Measurements from ENCODE around the gene CNDP2.

The CNDP2 gene

GRCh38 chr18:74541703-74542555 lies 45.8 kb downstream of the CNDP2 start:
- H3K4me3 ChIP-seq (ENCODE audit: low read length) = no peak overlapping the region
- H3K4me2 ChIP-seq (ENCODE audit: low read length) = no peak overlapping the region
- no peaks in the 10 kb centered on the region for H3F3A ChIP-seq (ENCODE audit: control insufficient read depth, insufficient read depth)

GRCh38 chr18:74544898-74545297 lies 48.7 kb downstream of the CNDP2 start:
- no peaks in the 10 kb centered on the region for H3F3A ChIP-seq (ENCODE audit: control insufficient read depth, insufficient read depth)
- no peaks in the 10 kb centered on the region for H4K20me1 ChIP-seq (ENCODE audit: control insufficient read depth, insufficient read depth, low read depth, low read length)

More at GRCh38 chr18:74541703-74542555, 45.8 kb downstream of the CNDP2 start:
- TF ChIP-seq CTCF (IDR thresholded peaks at IDR 0.05; ENCODE audit: low read depth, low read length, poor library complexity, severe bottlenecking) = no peak
- TF ChIP-seq EZH2phosphoT487 (IDR thresholded peaks at IDR 0.05; ENCODE audit: borderline replicate concordance, low read length) = no peak
- Histone ChIP-seq H3K9me2 (replicated peaks; ENCODE audit: control insufficient read depth, low read length) (no peaks in the 10 kb centered on the region), H3K79me2 (ENCODE audit: control insufficient read depth, low read length) (no peaks in the 10 kb centered on the region), H3K27ac (ENCODE audit: low read depth, low read length) (no peak overlapping the region), H3K27me3 (ENCODE audit: control insufficient read depth, low read length) (no peaks in the 10 kb centered on the region), H3K9me3 (ENCODE audit: control insufficient read depth, insufficient read depth, low read length) (no peaks in the 10 kb centered on the region), H3K36me3 (ENCODE audit: control insufficient read depth, low read length) (no peaks in the 10 kb centered on the region), H3K4me1 (ENCODE audit: control insufficient read depth, low read length) (no peaks in the 10 kb centered on the region), H4K20me1 (ENCODE audit: control insufficient read depth, insufficient read depth, low read depth, low read length) (no peaks in the 10 kb centered on the region)

GRCh38 chr18:74546007-74546406 lies 49.8 kb downstream of the CNDP2 start:
- no peak overlapping the region for H3K4me3 ChIP-seq (ENCODE audit: low read length)
- no peaks in the 10 kb centered on the region for H3F3A ChIP-seq (ENCODE audit: control insufficient read depth, insufficient read depth)
- no peaks in the 10 kb centered on the region for H4K20me1 ChIP-seq (ENCODE audit: control insufficient read depth, insufficient read depth, low read depth, low read length)
- no peaks in the 10 kb centered on the region for H3K36me3 ChIP-seq (ENCODE audit: control insufficient read depth, low read length)
- no peaks in the 10 kb centered on the region for H3K9me2 ChIP-seq (replicated peaks; ENCODE audit: control insufficient read depth, low read length)
- TF ChIP-seq CTCF (IDR thresholded peaks at IDR 0.05; ENCODE audit: low read depth, low read length, poor library complexity, severe bottlenecking) (no peak), EZH2phosphoT487 (IDR thresholded peaks at IDR 0.05; ENCODE audit: borderline replicate concordance, low read length) (no peak)
- no peaks in the 10 kb centered on the region for H3K79me2 ChIP-seq (ENCODE audit: control insufficient read depth, low read length)
- no peaks in the 10 kb centered on the region for H3K27me3 ChIP-seq (ENCODE audit: control insufficient read depth, low read length)
- peaks cover 8% of the 10 kb centered on the region for H3K9me3 ChIP-seq (ENCODE audit: control insufficient read depth, insufficient read depth, low read length)
- H3K27ac ChIP-seq (ENCODE audit: low read depth, low read length) = no peak overlapping the region
- no peak overlapping the region for H3K4me2 ChIP-seq (ENCODE audit: low read length)
- H3K4me1 ChIP-seq (ENCODE audit: control insufficient read depth, low read length) = no peaks in the 10 kb centered on the region

More at GRCh38 chr18:74544898-74545297, 48.7 kb downstream of the CNDP2 start:
- Histone ChIP-seq H3K4me1 (ENCODE audit: control insufficient read depth, low read length) (no peaks in the 10 kb centered on the region), H3K27ac (ENCODE audit: low read depth, low read length) (no peak overlapping the region), H3K36me3 (ENCODE audit: control insufficient read depth, low read length) (no peaks in the 10 kb centered on the region), H3K27me3 (ENCODE audit: control insufficient read depth, low read length) (no peaks in the 10 kb centered on the region), H3K4me2 (ENCODE audit: low read length) (no peak overlapping the region), H3K79me2 (ENCODE audit: control insufficient read depth, low read length) (no peaks in the 10 kb centered on the region), H3K9me2 (replicated peaks; ENCODE audit: control insufficient read depth, low read length) (no peaks in the 10 kb centered on the region), H3K9me3 (ENCODE audit: control insufficient read depth, insufficient read depth, low read length) (peaks cover 5% of the 10 kb centered on the region), H3K4me3 (ENCODE audit: low read length) (no peak overlapping the region)
- TF ChIP-seq EZH2phosphoT487 (IDR thresholded peaks at IDR 0.05; ENCODE audit: borderline replicate concordance, low read length) = no peak
- TF ChIP-seq CTCF (IDR thresholded peaks at IDR 0.05; ENCODE audit: low read depth, low read length, poor library complexity, severe bottlenecking) = no peak

All from DOHH2 (cell line).